Measurements from ENCODE around the gene EVA1B.

- TF ChIP-seq, protein P1, sequence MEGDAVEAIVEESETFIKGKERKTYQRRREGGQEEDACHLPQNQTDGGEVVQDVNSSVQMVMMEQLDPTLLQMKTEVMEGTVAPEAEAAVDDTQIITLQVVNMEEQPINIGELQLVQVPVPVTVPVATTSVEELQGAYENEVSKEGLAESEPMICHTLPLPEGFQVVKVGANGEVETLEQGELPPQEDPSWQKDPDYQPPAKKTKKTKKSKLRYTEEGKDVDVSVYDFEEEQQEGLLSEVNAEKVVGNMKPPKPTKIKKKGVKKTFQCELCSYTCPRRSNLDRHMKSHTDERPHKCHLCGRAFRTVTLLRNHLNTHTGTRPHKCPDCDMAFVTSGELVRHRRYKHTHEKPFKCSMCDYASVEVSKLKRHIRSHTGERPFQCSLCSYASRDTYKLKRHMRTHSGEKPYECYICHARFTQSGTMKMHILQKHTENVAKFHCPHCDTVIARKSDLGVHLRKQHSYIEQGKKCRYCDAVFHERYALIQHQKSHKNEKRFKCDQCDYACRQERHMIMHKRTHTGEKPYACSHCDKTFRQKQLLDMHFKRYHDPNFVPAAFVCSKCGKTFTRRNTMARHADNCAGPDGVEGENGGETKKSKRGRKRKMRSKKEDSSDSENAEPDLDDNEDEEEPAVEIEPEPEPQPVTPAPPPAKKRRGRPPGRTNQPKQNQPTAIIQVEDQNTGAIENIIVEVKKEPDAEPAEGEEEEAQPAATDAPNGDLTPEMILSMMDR (IDR thresholded peaks at IDR 0.05; ENCODE audit: poor library complexity), result no peak
- no peak for TF ChIP-seq EZH2 (IDR thresholded peaks at IDR 0.05; ENCODE audit: borderline replicate concordance)
- TF ChIP-seq EZH2phosphoT487 (IDR thresholded peaks at IDR 0.05; ENCODE audit: low read depth, severe bottlenecking, unreplicated experiment), result no peak
These were observed 49.2 kb downstream of the EVA1B start for GRCh38 chr1:36274201-36274600.

Measured in hepatocyte (in vitro differentiated cells).